MV-4-11 (cell line): ENCODE measurements around the gene ST8SIA1.
A peak's percentile ranks its signal among the peaks of the same experiment; 100 is the strongest.

Experiments
- DNase-seq: peaks from one replicate; lab custom pipeline; 2025; lab: John Stamatoyannopoulos, UW

Gene ST8SIA1

GRCh38 chr12:22332202-22332601 lies 2.3 kb downstream of the ST8SIA1 start:
- no peak for DNase-seq

DNA sequence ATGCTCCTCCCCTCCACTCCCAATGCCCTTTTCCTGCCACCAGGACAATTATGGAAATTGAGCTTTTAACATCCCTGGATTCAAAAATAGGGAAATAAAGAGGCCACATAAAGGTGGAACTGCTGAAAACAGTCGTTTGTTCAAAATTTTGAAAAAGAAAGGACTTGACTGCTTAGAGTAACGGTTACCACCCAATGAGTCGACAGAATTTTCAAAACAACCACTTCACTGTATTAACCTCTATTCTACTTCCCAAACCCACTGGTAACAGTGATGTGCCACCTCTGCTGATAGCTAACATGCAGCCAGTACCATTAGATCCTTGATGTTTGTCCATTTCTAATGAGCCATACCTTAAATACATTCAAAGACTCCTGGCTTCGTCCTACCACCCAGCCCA lies 4.9 kb downstream of the ST8SIA1 start:
- no peak for DNase-seq

GRCh38 chr12:22325218-22325617 lies 9.3 kb downstream of the ST8SIA1 start:
- DNase-seq: peak; percentile 62

GRCh38 chr12:22322091-22322490 lies 12.4 kb downstream of the ST8SIA1 start:
- no peak for DNase-seq

GRCh38 chr12:22321638-22322037 lies 12.9 kb downstream of the ST8SIA1 start:
- peak; percentile 92 for DNase-seq

GRCh38 chr12:22321018-22321605 lies 13.4 kb downstream of the ST8SIA1 start:
- DNase-seq: no peak

DNA sequence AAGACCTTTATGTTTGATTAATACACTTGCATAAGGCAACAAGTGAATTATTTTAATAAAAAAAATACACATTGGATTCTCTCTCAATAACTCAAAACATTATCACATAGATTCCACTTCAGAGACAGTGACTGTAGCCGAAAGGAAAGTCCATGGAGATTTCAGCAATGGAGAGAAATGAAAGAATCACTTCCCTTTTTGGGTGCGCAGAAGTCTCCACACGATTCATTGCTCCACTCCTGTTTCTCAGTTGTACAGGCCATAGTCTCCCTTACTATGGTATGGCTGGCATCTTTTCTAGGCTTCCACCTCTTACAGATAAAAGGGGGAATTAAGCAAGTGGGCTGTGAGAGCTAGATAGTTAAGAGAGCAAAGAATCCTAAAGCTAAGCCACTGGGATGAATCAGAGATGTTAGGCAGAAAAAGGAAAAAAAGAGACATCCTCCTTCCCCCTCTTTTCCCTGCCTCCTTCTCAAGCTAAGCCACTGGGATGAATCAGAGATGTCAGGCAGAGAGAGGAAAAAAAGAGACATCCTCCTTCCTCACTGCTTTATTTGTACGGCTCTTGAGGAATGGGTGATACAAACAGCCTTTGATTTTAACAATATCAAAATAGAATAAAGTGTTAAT lies 16.3 kb downstream of the ST8SIA1 start:
- DNase-seq: peak; percentile 84

GRCh38 chr12:22313963-22314330 lies 20.6 kb downstream of the ST8SIA1 start:
- DNase-seq: no peak

- DNase-seq: no peak
Observed at GRCh38 chr12:22313286-22313962, 21.1 kb downstream of the ST8SIA1 start.

- no peak for DNase-seq
Observed at GRCh38 chr12:22312336-22312735, 22.2 kb downstream of the ST8SIA1 start.

DNA sequence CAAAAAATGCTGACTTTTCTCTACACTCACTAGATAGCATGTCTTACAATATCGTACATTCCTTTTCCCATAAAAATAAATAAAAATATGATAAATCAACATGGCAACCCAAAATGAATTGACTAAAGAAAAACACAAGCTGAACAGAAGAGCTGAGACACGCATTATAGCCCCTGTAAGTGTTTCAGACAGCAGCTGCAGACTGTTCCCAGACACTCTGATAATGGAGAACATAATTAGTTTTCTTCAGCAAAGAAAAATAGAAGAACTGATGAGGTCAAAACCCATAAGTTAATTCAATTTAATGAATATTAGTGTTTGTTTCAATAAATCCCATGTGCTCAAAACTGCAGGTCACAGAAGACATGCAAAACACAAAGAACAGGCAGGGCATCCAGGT lies 23.8 kb downstream of the ST8SIA1 start:
- no peak for DNase-seq

- DNase-seq: no peak
Observed at GRCh38 chr12:22310275-22310674, 24.2 kb downstream of the ST8SIA1 start.

GRCh38 chr12:22307811-22308210 lies 26.7 kb downstream of the ST8SIA1 start:
- no peak for DNase-seq

DNA sequence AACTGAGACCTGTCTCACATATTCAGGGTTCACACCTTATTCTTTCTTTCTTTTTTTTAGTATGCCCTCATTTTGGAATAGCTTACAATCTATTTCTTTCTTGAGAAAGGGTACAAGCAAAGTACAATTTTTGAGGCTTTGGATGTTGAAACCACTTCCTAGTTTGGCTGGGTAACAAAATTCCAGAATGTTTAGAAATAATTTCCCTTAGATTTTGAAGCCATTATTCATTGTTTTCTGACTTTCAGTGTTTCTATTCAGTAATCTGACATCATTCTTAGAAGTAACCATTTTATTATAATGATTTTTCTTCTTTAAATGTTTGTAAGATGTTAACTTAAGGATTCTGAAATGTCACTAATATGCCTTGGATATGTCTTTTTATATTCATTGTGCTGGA lies 28.2 kb downstream of the ST8SIA1 start:
- no peak for DNase-seq

GRCh38 chr12:22304341-22304740 lies 30.2 kb downstream of the ST8SIA1 start:
- DNase-seq: no peak

GRCh38 chr12:22299294-22299912 lies 35.1 kb downstream of the ST8SIA1 start:
- peak; percentile 4 for DNase-seq

DNA sequence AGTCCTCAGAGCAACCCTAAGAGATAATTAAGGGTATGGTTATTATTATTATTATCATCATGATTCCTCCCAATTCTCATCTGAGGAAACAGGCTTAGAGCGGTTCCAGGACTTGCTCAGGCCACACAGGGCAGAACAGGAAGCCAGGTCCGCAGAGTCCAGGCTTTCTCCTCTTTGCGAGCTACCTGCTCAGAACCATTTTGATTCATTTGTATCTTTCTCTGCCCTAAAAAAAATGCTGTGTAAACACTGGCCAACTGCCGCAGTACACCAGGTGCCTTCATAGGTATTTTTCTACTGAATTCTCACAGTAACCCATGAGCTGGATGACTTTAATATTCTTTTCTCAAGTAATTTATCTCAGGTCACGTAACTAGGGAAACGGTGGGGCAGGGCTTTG lies 45.3 kb downstream of the ST8SIA1 start:
- DNase-seq: no peak

DNA sequence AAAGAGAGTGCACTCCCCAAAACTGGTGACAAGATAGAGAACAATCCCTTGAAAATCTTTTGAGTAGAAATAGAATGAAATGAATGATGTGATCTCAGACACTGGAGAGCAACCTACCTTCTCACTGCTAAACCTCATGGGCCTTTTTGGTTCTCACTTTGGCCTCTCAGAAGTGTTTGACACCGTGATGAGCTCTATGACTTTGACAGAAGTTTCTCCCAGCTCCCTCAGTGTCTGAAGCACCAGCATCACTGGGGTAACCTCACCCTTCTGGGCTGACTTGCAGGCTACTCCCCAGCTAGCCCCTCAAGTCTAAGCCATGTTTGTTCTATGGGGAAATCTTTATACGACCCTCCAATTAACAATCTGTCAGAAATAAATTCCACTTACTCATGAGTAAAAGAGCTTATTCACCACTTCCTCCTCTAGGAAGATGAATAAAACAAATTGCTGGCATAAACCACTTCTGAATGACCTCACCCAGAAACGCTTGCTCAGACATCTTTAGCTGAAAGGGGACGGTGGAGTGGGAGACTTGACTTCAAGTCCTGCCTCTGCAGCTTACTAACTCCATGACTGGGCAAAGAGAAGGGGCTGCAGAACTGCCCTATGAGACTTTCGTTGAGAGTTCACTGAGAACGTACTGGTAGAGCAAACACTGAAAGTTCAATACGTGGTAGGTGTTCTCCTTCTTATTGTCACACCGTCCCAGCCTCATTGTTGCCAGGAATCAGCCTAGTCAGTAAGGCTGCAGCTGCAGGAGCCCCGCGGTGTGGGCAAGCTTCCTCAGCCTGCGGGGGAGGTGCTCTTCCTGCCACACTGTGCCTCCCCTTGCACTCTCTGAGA lies 46.5 kb downstream of the ST8SIA1 start:
- peak; percentile 20 for DNase-seq

- DNase-seq: no peak
Observed at GRCh38 chr12:22287101-22287500, 47.4 kb downstream of the ST8SIA1 start.

DNA sequence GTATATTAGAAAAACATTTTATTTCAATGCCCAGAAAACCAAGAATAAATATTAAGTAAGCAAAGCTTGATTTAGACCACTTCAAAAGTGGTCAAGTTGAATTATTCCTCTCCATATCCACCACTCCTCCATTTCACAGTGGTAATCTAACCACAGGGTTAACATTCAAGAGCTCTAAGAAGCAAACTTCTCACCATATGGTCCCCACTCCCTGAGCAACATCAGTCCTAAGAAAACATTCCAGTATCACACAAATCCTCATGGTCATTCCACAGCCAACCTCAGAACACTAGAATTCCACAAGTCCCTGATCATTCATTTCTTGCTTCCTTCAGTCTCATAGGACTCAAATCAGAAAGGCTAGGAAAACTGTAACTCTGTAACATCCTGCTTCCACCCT lies 47.9 kb downstream of the ST8SIA1 start:
- no peak for DNase-seq

DNA sequence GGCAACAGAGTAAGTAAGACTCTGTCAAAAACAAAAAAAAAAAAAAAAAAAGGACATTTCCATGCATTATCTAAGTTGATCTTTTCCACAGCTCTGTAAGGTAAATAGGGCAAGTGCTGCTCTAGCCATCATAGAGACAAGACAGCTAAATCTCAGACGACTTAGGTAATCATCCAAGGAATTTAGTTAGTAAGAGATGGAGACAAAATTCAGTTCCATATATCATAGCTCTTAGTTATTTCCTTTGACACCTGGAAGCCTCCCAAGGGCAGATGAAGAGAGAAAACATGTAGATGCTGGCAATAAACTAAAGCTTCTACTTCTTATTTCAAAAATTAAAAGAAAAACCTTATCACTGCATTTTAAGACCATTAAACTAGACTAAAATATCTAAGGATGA lies 48.7 kb downstream of the ST8SIA1 start:
- no peak for DNase-seq

GRCh38 chr12:22284871-22285270 lies 49.6 kb downstream of the ST8SIA1 start:
- DNase-seq: no peak
